ENCODE measurements around the gene FOXF2. TPM values are rescaled to one million over a fixed set of nuclear protein-coding genes. Genes with fewer than 3 reads are reported as not detected.

The FOXF2 gene
- total RNA-seq, 1 experiment from 2014 or later: 8.0 TPM

- Mint-ChIP-seq H3K9me3 (ENCODE audit: unreplicated experiment) (no peaks in the 10 kb centered on the region), H3K27me3 (ENCODE audit: insufficient read depth, unreplicated experiment) (peaks cover 27% of the 10 kb centered on the region), H3K4me1 (ENCODE audit: insufficient read depth, unreplicated experiment) (peaks cover 8% of the 10 kb centered on the region), H3K27ac (ENCODE audit: low read depth, unreplicated experiment) (no peak overlapping the region), H3K36me3 (ENCODE audit: insufficient read depth, unreplicated experiment) (no peaks in the 10 kb centered on the region), H3K4me3 (ENCODE audit: unreplicated experiment) (peak overlapping the region; percentile 18)
- peak; percentile 50 for DNase-seq (ENCODE audit: unreplicated experiment)
- POLR2A ChIA-PET: interaction anchor here (0.9 to 1.1 kb wide), 4 partner anchors 44 to 660 kb away, joined by 3 read pairs; no protein-coding TSS in a partner anchor
- intact Hi-C loops (cut with micrococcal nuclease): loop anchor here (1.0 to 5.0 kb wide), 3 partner anchors 469 to 789 kb away; no protein-coding TSS in a partner anchor
- CTCF ChIA-PET: interaction anchor here (0.6 to 2.1 kb wide), 27 partner anchors 9 to 1554 kb away, joined by 3 to 9 read pairs (median 4); no protein-coding TSS in a partner anchor
- peak; percentile 92 for TF ChIP-seq CTCF (IDR thresholded peaks at IDR 0.05; ENCODE audit: unreplicated experiment)
- BruUV-seq (replicated peaks): no TSS peak
Measured at GRCh38 chr6:1381481-1382330, 7.7 kb upstream of the FOXF2 start.

DNA sequence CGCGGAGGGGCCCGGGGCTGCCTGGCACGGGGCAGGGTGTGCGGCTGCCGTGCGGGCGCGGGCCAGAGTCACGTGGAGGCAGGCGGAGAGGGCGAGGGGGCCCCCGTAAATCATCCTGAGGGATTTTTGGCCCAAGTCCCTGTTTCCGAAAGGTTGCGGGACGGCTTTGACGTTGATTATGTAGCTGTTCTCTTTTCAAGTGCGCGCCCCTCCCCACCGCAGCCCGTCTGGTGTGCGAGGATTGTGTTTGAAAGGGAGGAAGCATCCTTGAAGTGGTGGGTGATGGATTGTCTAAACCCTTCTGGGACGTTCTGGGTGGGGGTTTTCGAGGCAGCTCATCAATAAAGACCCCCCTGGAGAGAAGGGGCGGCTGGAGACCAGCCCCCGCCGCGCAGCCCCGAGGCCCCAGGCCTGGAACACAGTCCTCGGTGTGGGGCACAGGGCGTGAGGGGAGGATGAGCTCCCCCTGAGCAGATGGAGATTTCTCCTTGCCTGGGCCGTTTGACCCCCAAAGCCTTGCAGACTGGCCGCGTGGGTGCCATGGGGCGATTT lies 7.0 kb upstream of the FOXF2 start:
- intact Hi-C loops (cut with micrococcal nuclease): loop anchor here (5.0 kb wide), 2 partner anchors 470 to 790 kb away; no protein-coding TSS in a partner anchor
- CTCF ChIA-PET: interaction anchor here (0.6 to 1.1 kb wide), 7 partner anchors 14 to 1553 kb away, joined by 3 to 8 read pairs (median 4); no protein-coding TSS in a partner anchor
- H3K36me3 Mint-ChIP-seq (ENCODE audit: insufficient read depth, unreplicated experiment): no peaks in the 10 kb centered on the region
- DNase-seq (ENCODE audit: unreplicated experiment): no peak
- H3K4me1 Mint-ChIP-seq (ENCODE audit: insufficient read depth, unreplicated experiment): peaks cover 8% of the 10 kb centered on the region
- no peak for TF ChIP-seq CTCF (IDR thresholded peaks at IDR 0.05; ENCODE audit: unreplicated experiment)
- no peaks in the 10 kb centered on the region for H3K9me3 Mint-ChIP-seq (ENCODE audit: unreplicated experiment)
- POLR2A ChIA-PET: interaction anchor here (1.1 kb wide), 1 partner anchor 469 kb away, joined by 3 read pairs; no protein-coding TSS in a partner anchor
- H3K4me3 Mint-ChIP-seq (ENCODE audit: unreplicated experiment): no peak overlapping the region
- peaks cover 27% of the 10 kb centered on the region for H3K27me3 Mint-ChIP-seq (ENCODE audit: insufficient read depth, unreplicated experiment)
- H3K27ac Mint-ChIP-seq (ENCODE audit: low read depth, unreplicated experiment): no peak overlapping the region
- no TSS peak for BruUV-seq (replicated peaks)

DNA sequence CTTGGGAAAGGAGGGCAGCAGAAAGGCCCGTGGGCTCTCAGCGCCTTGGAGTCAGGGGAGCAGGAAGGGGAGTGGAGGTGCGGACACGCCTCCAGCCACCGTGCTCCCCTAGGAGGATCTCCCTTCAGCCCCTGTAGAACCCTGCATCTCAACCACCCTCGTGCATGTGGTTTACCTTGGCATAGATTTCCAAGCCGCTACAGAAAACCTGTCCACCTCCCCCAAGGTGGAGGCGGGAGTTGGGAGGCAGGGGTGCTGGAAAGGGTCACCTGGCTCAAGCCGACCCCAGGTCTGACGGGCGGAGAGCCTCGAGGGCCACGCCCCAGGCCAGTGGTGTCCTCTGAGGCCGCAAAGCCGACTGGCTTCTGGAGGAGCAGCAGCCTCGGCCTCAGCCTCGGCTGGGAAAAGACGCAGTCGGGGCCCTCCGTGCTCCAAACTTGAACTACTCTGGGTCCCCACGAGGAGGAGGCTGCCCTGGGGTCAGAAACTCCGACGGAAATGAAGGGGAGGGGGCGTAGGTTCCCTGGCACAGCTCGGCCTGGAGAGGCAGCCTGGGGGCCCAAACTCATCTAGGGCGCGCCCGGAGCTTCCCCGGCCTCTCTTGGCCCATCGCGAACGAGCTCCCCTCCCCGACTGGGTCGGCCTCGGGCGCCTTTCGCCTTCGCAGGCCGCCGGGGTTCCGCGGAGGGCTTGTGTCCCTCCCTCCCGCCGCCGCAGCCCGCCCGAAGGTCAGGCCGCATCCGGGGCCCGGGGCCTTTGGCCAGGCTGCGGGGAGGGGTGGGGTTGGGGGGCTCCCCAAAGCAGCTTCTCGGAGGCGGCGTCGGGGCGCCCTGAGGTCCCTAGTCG lies 6.3 kb upstream of the FOXF2 start:
- intact Hi-C loops (cut with micrococcal nuclease): loop anchor here (5.0 kb wide), 2 partner anchors 471 to 791 kb away; no protein-coding TSS in a partner anchor
- CTCF ChIA-PET: interaction anchor here (0.6 to 1.1 kb wide), 8 partner anchors 14 to 661 kb away, joined by 3 to 8 read pairs (median 4); no protein-coding TSS in a partner anchor
- Mint-ChIP-seq H3K27me3 (ENCODE audit: insufficient read depth, unreplicated experiment) (peaks cover 27% of the 10 kb centered on the region), H3K36me3 (ENCODE audit: insufficient read depth, unreplicated experiment) (no peaks in the 10 kb centered on the region), H3K27ac (ENCODE audit: low read depth, unreplicated experiment) (no peak overlapping the region), H3K9me3 (ENCODE audit: unreplicated experiment) (no peaks in the 10 kb centered on the region), H3K4me1 (ENCODE audit: insufficient read depth, unreplicated experiment) (peaks cover 8% of the 10 kb centered on the region), H3K4me3 (ENCODE audit: unreplicated experiment) (no peak overlapping the region)
- no peak for TF ChIP-seq CTCF (IDR thresholded peaks at IDR 0.05; ENCODE audit: unreplicated experiment)
- DNase-seq (ENCODE audit: unreplicated experiment): no peak
- no TSS peak for BruUV-seq (replicated peaks)
- POLR2A ChIA-PET: interaction anchor here (1.1 kb wide), 1 partner anchor 470 kb away, joined by 3 read pairs; no protein-coding TSS in a partner anchor

All from MCF 10A (cell line).